CD14-positive monocyte (primary cell): Measurements from ENCODE around the gene ADGRF5. TPM values are rescaled to one million over a fixed set of nuclear protein-coding genes. Genes with fewer than 3 reads are reported as not detected.

Source experiments
- DNase-seq, 3 donors: peaks; one replicate each; pipeline ENCODE4 v3.0.0-alpha.2; 2011 to 2022
- H2AFZ ChIP-seq: 2 replicates; pipeline ENCODE4 v1.6.0; 2012; ENCODE audit warnings: mild to moderate bottlenecking, low read depth, low read length, inconsistent platforms; ENCODE audit not compliant: insufficient read depth, poor library complexity, severe bottlenecking
- H3K27ac ChIP-seq, 2 donors: 1 replicate in 1 of 2; 2 replicates in 1 of 2; pipeline ENCODE4 v1.5.1; 2012 to 2013; ENCODE audit warnings: low read length in 2 of 2, control low read depth in 1 of 2, inconsistent platforms in 1 of 2, low read depth in 1 of 2, mild to moderate bottlenecking in 1 of 2
- H3K27me3 ChIP-seq, 2 donors: one replicate each; pipeline versions ENCODE4 v1.6.0 to v1.6.1; 2011 to 2013; ENCODE audit warnings: low read length in 2 of 2; ENCODE audit not compliant: control insufficient read depth in 2 of 2, insufficient read depth in 2 of 2
- H3K36me3 ChIP-seq, 2 donors: replicated peaks in 1 of 2; 1 replicate in 1 of 2; 2 replicates in 1 of 2; pipeline versions ENCODE4 v1.5.1 to v1.6.1; 2012 to 2013; ENCODE audit warnings: low read length in 2 of 2, control low read depth in 1 of 2, inconsistent platforms in 1 of 2, mild to moderate bottlenecking in 1 of 2; ENCODE audit not compliant: insufficient read depth in 2 of 2, control insufficient read depth in 1 of 2
- H3K4me1 ChIP-seq, 2 donors: 1 replicate in 1 of 2; 2 replicates in 1 of 2; pipeline versions ENCODE4 v1.5.1 to v1.6.1; 2012 to 2013; ENCODE audit warnings: low read length in 2 of 2, control low read depth in 1 of 2, inconsistent platforms in 1 of 2, mild to moderate bottlenecking in 1 of 2, moderate library complexity in 1 of 2; ENCODE audit not compliant: insufficient read depth in 2 of 2, control insufficient read depth in 1 of 2
- H3K4me2 ChIP-seq: replicated peaks from 2 replicates; pipeline ENCODE3; 2012; ENCODE audit warnings: low read length, moderate library complexity, mild to moderate bottlenecking; ENCODE audit not compliant: poor library complexity, severe bottlenecking; ENCODE audit errors: extremely low read depth
- H3K4me3 ChIP-seq, 3 experiments: fragments of 200-600 bp in 1 of 3; sonication (generic) in 1 of 3; replicated peaks in 1 of 3; 1 replicate in 2 of 3; 2 replicates in 1 of 3; pipeline ENCODE4 v1.5.1; 2011 to 2013; ENCODE audit warnings: low read length in 3 of 3, mild to moderate bottlenecking in 3 of 3, control low read depth in 2 of 3, low read depth in 2 of 3, inconsistent platforms in 1 of 3, moderate library complexity in 1 of 3
- H3K79me2 ChIP-seq: 2 replicates; pipeline ENCODE4 v1.6.0; 2012; ENCODE audit warnings: mild to moderate bottlenecking, control low read depth, inconsistent platforms, low read length, moderate library complexity; ENCODE audit not compliant: insufficient read depth
- H3K9ac ChIP-seq: 2 replicates; pipeline ENCODE4 v1.6.0; 2017; ENCODE audit warnings: low read length, mild to moderate bottlenecking; ENCODE audit not compliant: insufficient read depth, poor library complexity, severe bottlenecking
- H3K9me3 ChIP-seq, 2 donors: replicated peaks in 1 of 2; 1 replicate in 1 of 2; 2 replicates in 1 of 2; pipeline versions ENCODE4 v1.5.1 to v1.6.1; 2012 to 2013; ENCODE audit warnings: low read length in 2 of 2, control low read depth in 1 of 2; ENCODE audit not compliant: control insufficient read depth in 1 of 2, insufficient read depth in 1 of 2
- H4K20me1 ChIP-seq: 2 replicates; pipeline ENCODE4 v1.6.0; 2012; ENCODE audit warnings: mild to moderate bottlenecking, low read length, control low read depth, moderate library complexity; ENCODE audit not compliant: insufficient read depth
- H3K27ac Mint-ChIP-seq, 7 donors: one replicate each; pipeline ENCODE4 v1.8.0; 2020; ENCODE audit warnings: mild to moderate bottlenecking in 7 of 7, mixed read lengths in 7 of 7, moderate library complexity in 6 of 7, inconsistent platforms in 2 of 7
- H3K27me3 Mint-ChIP-seq, 3 donors: one replicate each; pipeline ENCODE4 v1.8.0; 2021 to 2022; ENCODE audit warnings: low read depth in 3 of 3, mild to moderate bottlenecking in 3 of 3, mixed read lengths in 3 of 3, moderate library complexity in 3 of 3, inconsistent platforms in 1 of 3
- H3K36me3 Mint-ChIP-seq, 2 donors: one replicate each; pipeline ENCODE4 v1.8.0; 2020; ENCODE audit warnings: mixed read lengths in 2 of 2, inconsistent platforms in 1 of 2, mild to moderate bottlenecking in 1 of 2
- H3K4me1 Mint-ChIP-seq: one replicate; pipeline ENCODE4 v1.8.0; 2020; ENCODE audit warnings: mild to moderate bottlenecking, mixed read lengths
- H3K4me3 Mint-ChIP-seq, 2 donors: one replicate each; pipeline ENCODE4 v1.8.0; 2020; ENCODE audit warnings: mild to moderate bottlenecking in 2 of 2, mixed read lengths in 2 of 2, moderate library complexity in 1 of 2
- H3K9me3 Mint-ChIP-seq, 7 donors: one replicate each; pipeline ENCODE4 v1.8.0; 2020 to 2022; ENCODE audit warnings: mixed read lengths in 7 of 7, mild to moderate bottlenecking in 6 of 7, moderate library complexity in 6 of 7, inconsistent platforms in 2 of 7
- WGBS: methylation state at CpG from one replicate; pipeline ENCODE4 v1.1.5; 2013; ENCODE audit warnings: missing lambda C conversion rate; ENCODE audit not compliant: insufficient coverage; 5-methylcytosine and 5-hydroxymethylcytosine counted together
- intact Hi-C, 2 donors: fragments of 100-400 bp; cut with micrococcal nuclease; formaldehyde crosslinking; loops; one replicate each; pipeline versions ENCODE4 v1.15.0 to v1.15.1; 2023
- polyA plus RNA-seq, 3 donors: library from polyadenylated mRNA; depleted of rRNA in 1 of 3; unstranded in 2 of 3; stranded (reverse) in 1 of 3; fragments of 300-500 nt in 2 of 3; fragments of >200 nt in 1 of 3; fragmentation: Illumina TruSeq in 2 of 3; gene quantifications; 1 replicate in 2 of 3; 2 replicates in 1 of 3; pipeline ENCODE4 v1.2.3, GENCODE V29; 2012 to 2021
- TF ChIP-seq, protein P1 (sequence below): fragments of 200-600 bp; IDR thresholded peaks from one replicate; pipeline ENCODE4 v1.8.0; 2022; ENCODE audit warnings: antibody characterized with exemption, mild to moderate bottlenecking

Gene ADGRF5
- polyA plus RNA-seq, 3 donors, result not detected

GRCh38 chr6:46891252-46891795 is 30.4 kb downstream of the ADGRF5 start:
- 79% methylated on average over 2 of the region's 4 CpGs for WGBS
- H3K36me3 Mint-ChIP-seq, result no peaks in the 10 kb centered on the region

DNA sequence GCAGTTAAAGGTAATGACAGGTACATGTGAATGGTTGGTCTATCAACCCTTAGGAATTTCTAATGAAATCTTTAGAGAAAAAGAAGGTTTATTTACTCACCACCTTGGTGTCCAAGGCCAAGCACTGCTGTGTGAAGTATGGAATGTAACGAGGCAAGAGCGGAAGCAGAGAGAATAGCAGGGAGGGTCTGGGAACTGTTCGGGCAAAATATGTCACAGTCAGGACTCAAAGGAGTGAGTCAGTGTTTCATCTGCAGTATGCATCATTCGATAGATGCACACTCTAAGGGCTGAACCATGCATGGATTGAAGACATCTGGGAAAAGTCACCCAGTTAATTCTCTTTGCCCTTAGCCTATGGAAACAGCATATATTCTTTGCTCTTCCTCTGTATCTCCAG is 33.2 kb downstream of the ADGRF5 start:
- Histone ChIP-seq H3K9ac (no peak overlapping the region), H4K20me1 (no peaks in the 10 kb centered on the region), H3K79me2 (no peaks in the 10 kb centered on the region), H3K9me3 (no peaks in the 10 kb centered on the region), H3K27me3 (no peaks in the 10 kb centered on the region), H3K4me1 (no peaks in the 10 kb centered on the region), H3K4me2 (no peak overlapping the region), H3K36me3 (no peaks in the 10 kb centered on the region), H3K27ac (no peak overlapping the region), H2AFZ (no peak overlapping the region), H3K4me3 (no peak overlapping the region)
- DNase-seq, result no peak
- intact Hi-C loops, result no loop called here
- TF ChIP-seq, protein P1, sequence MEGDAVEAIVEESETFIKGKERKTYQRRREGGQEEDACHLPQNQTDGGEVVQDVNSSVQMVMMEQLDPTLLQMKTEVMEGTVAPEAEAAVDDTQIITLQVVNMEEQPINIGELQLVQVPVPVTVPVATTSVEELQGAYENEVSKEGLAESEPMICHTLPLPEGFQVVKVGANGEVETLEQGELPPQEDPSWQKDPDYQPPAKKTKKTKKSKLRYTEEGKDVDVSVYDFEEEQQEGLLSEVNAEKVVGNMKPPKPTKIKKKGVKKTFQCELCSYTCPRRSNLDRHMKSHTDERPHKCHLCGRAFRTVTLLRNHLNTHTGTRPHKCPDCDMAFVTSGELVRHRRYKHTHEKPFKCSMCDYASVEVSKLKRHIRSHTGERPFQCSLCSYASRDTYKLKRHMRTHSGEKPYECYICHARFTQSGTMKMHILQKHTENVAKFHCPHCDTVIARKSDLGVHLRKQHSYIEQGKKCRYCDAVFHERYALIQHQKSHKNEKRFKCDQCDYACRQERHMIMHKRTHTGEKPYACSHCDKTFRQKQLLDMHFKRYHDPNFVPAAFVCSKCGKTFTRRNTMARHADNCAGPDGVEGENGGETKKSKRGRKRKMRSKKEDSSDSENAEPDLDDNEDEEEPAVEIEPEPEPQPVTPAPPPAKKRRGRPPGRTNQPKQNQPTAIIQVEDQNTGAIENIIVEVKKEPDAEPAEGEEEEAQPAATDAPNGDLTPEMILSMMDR, result no peak
- Mint-ChIP-seq H3K27ac (no peak overlapping the region), H3K4me1 (no peaks in the 10 kb centered on the region), H3K27me3 (peaks cover 0 to 4% (median 0%) of the 10 kb centered on the region in 3 donors), H3K36me3 (no peaks in the 10 kb centered on the region), H3K9me3 (peaks cover 0 to 2% (median 0%) of the 10 kb centered on the region in 7 donors), H3K4me3 (no peak overlapping the region)
- 98% methylated on average over 4 of the region's 4 CpGs for WGBS

More at GRCh38 chr6:46891252-46891795, 30.4 kb downstream of the ADGRF5 start:
- Histone ChIP-seq H3K4me3 (no peak overlapping the region), H3K9ac (no peak overlapping the region), H3K27me3 (no peaks in the 10 kb centered on the region), H3K79me2 (no peaks in the 10 kb centered on the region), H3K4me1 (no peaks in the 10 kb centered on the region), H3K36me3 (no peaks in the 10 kb centered on the region), H4K20me1 (no peaks in the 10 kb centered on the region), H2AFZ (no peak overlapping the region), H3K9me3 (no peaks in the 10 kb centered on the region), H3K4me2 (no peak overlapping the region), H3K27ac (no peak overlapping the region)
- TF ChIP-seq, protein P1, result no peak
- intact Hi-C loops, result no loop called here
- H3K4me3 Mint-ChIP-seq, result no peak overlapping the region
- H3K27me3 Mint-ChIP-seq, result peaks cover 0 to 2% (median 0%) of the 10 kb centered on the region in 3 donors
- H3K27ac Mint-ChIP-seq, result no peak overlapping the region
- no peak for DNase-seq
- H3K9me3 Mint-ChIP-seq, result no peaks in the 10 kb centered on the region
- H3K4me1 Mint-ChIP-seq, result no peaks in the 10 kb centered on the region
